K562 (cell line): ENCODE data around the gene NOTCH1. TPM values are rescaled to one million over a fixed set of nuclear protein-coding genes. Genes with fewer than 3 reads are reported as not detected.

ENCODE experiments used
- ATAC-seq: fragments of 200-7000 bp; cut with Tn5 transposase; 3 replicates; pipeline ENCODE4 v1.9.1; 2020; ENCODE audit warnings: moderate library complexity
- BruUV-seq: library from RNA; stranded (reverse); fragments of 400-500 nt; replicated peaks from 2 replicates; lab custom pipeline; 2021; lab: Mats Ljungman, UMichigan
- CTCF ChIA-PET: fragments of 300-600 bp; formaldehyde crosslinking; extraction: SDS; loops from one replicate; lab custom pipeline; 2021; ENCODE audit warnings: low intra/inter-chr PET ratio; lab: Yijun Ruan, JAX
- POLR2A ChIA-PET: fragments of 300-600, 350-650 bp; sonication (Branson Sonifier 250); formaldehyde crosslinking; extraction: SDS; loops from one replicate; lab custom pipeline; 2021; ENCODE audit warnings: antibody characterized with exemption, inconsistent platforms; lab: Yijun Ruan, JAX
- DNase-seq, 4 experiments: peaks; one replicate each; pipeline versions ENCODE4 v3.0.0 to v3.0.0-alpha.2; 2011 to 2018; ENCODE audit warnings: low spot score in 3 of 4, mixed read lengths in 3 of 4; ENCODE audit errors: extremely low read depth in 1 of 4
- FAIRE-seq: peaks from 2 replicates; lab custom pipeline; 2011; peaks lifted over from hg19 to GRCh38; lab: Jason Lieb, UNC
- H2AFZ ChIP-seq: 2 replicates; pipeline ENCODE4 v1.6.0; 2011; ENCODE audit warnings: low read depth, low read length, control low read depth, inconsistent platforms
- H3K27ac ChIP-seq: fragments of 200-600 bp; 3 replicates; pipeline ENCODE4 v1.8.0; 2011; ENCODE audit warnings: low read depth, mild to moderate bottlenecking, control low read depth, inconsistent platforms, low read length, moderate library complexity, mixed read lengths; ENCODE audit errors: extremely low read depth
- H3K27me3 ChIP-seq, 2 experiments: fragments of 300-600 bp in 1 of 2; 2 replicates in 1 of 2; 3 replicates in 1 of 2; pipeline versions ENCODE4 v1.6.0 to v1.8.0; 2011; ENCODE audit warnings: inconsistent platforms in 2 of 2, low read length in 2 of 2, mild to moderate bottlenecking in 1 of 2, mixed read lengths in 1 of 2, moderate library complexity in 1 of 2; ENCODE audit not compliant: control insufficient read depth in 2 of 2, insufficient read depth in 2 of 2
- H3K36me3 ChIP-seq: fragments of 300-600 bp; 3 replicates; pipeline ENCODE4 v1.8.0; 2011; ENCODE audit warnings: mild to moderate bottlenecking, low read length, inconsistent platforms; ENCODE audit not compliant: control insufficient read depth, insufficient read depth
- H3K4me1 ChIP-seq, 2 experiments: fragments of 200-600 bp in 1 of 2; replicated peaks in 1 of 2; 2 replicates in 1 of 2; 3 replicates in 1 of 2; pipeline versions ENCODE4 v1.5.1 to v1.8.0; 2011; ENCODE audit warnings: inconsistent platforms in 2 of 2, low read length in 2 of 2, mild to moderate bottlenecking in 1 of 2, mixed read lengths in 1 of 2, moderate library complexity in 1 of 2; ENCODE audit not compliant: control insufficient read depth in 2 of 2, insufficient read depth in 2 of 2
- H3K4me2 ChIP-seq: 2 replicates; pipeline ENCODE4 v1.6.1; 2011; ENCODE audit warnings: low read length, control low read depth, inconsistent platforms, mixed read lengths; ENCODE audit not compliant: insufficient read depth
- H3K4me3 ChIP-seq: fragments of 200-600 bp; sonication (generic), shearing (Covaris generic); 2 replicates; pipeline ENCODE4 v1.5.1; 2016; ENCODE audit warnings: control low read depth, inconsistent platforms
- H3K79me2 ChIP-seq: fragments of 200-600 bp; 3 replicates; pipeline ENCODE4 v1.8.0; 2011; ENCODE audit warnings: low read length, inconsistent platforms; ENCODE audit not compliant: control insufficient read depth, insufficient read depth
- H3K9ac ChIP-seq, 2 experiments: 2 replicates each; pipeline versions ENCODE4 v1.6.0 to v1.6.1; 2011; ENCODE audit warnings: low read depth in 2 of 2, low read length in 2 of 2, control low read depth in 1 of 2, inconsistent platforms in 1 of 2, mild to moderate bottlenecking in 1 of 2, mixed read lengths in 1 of 2; ENCODE audit not compliant: insufficient read depth in 1 of 2
- H3K9me1 ChIP-seq: one replicate; pipeline ENCODE4 v1.6.0; 2011; ENCODE audit warnings: inconsistent platforms, mild to moderate bottlenecking, low read length, moderate library complexity; ENCODE audit not compliant: control insufficient read depth, insufficient read depth
- H3K9me3 ChIP-seq: replicated peaks from 2 replicates; pipeline ENCODE4 v1.5.1; 2011; ENCODE audit warnings: low read depth, low read length, inconsistent platforms; ENCODE audit not compliant: control insufficient read depth, insufficient read depth
- H4K20me1 ChIP-seq: replicated peaks from 2 replicates; pipeline ENCODE4 v1.6.1; 2011; ENCODE audit warnings: low read length, inconsistent platforms, mixed read lengths; ENCODE audit not compliant: control insufficient read depth, insufficient read depth
- CTBP1 ChIP-seq: fragments of 450-650 bp; IDR thresholded peaks from 2 replicates; pipeline ENCODE4 v1.6.1; 2016; ENCODE audit warnings: borderline replicate concordance
- CXXC5 ChIP-seq: fragments of 250-450 bp; sonication (Bioruptor Pico); IDR thresholded peaks from 2 replicates; pipeline ENCODE4 v1.8.0; 2022; ENCODE audit warnings: inconsistent platforms, mild to moderate bottlenecking, moderate library complexity
- MAFG ChIP-seq: fragments of 450-650 bp; conservative IDR thresholded peaks from 2 replicates; pipeline ENCODE4 v1.6.1; 2016; ENCODE audit warnings: missing genetic modification characterization, missing compliant biosample characterization
- NFIC ChIP-seq: fragments of 450-650 bp; IDR thresholded peaks from 2 replicates; pipeline ENCODE4 v1.6.1; 2017; ENCODE audit warnings: mild to moderate bottlenecking, inconsistent platforms
- PHF8 ChIP-seq: fragments of 200-600 bp; sonication (generic); IDR thresholded peaks from 2 replicates; pipeline ENCODE4 v1.6.1; 2012; ENCODE audit warnings: mixed run types, mild to moderate bottlenecking, inconsistent platforms, low read length, moderate library complexity, borderline replicate concordance
- POLR2A ChIP-seq: fragments of 450-650 bp; conservative IDR thresholded peaks from 2 replicates; pipeline ENCODE4 v1.6.1; 2016
- TAL1 ChIP-seq: fragments of 450-650 bp; IDR thresholded peaks from 2 replicates; pipeline ENCODE4 v1.6.1; 2016; ENCODE audit warnings: mild to moderate bottlenecking
- ZNF277 ChIP-seq: fragments of 250-450 bp; sonication (Bioruptor Pico); IDR thresholded peaks from 2 replicates; pipeline ENCODE4 v1.8.0; 2022; ENCODE audit warnings: inconsistent platforms, mild to moderate bottlenecking, moderate library complexity, borderline replicate concordance
- WGBS: fragments of 100-300 bp; shearing (Covaris generic); methylation state at CpG from one replicate; pipeline ENCODE4 v1.1.6; 2016; ENCODE audit warnings: low coverage, mixed read lengths; ENCODE audit not compliant: insufficient coverage; ENCODE audit errors: missing lambda C conversion rate; 5-methylcytosine and 5-hydroxymethylcytosine counted together
- in situ Hi-C: fragments of 300-500 bp; cut with MboI; formaldehyde crosslinking; loops from 4 replicates; pipeline ENCODE4 v1.15.0; 2018; ENCODE audit warnings: inconsistent platforms, mixed read lengths
- intact Hi-C: fragments of 100-400 bp; cut with micrococcal nuclease; formaldehyde crosslinking; loops from 2 replicates; pipeline ENCODE4 v1.14.2; 2022
- polyA plus RNA-seq, 8 experiments: library from polyadenylated mRNA; depleted of rRNA in 4 of 8; stranded (reverse) in 5 of 8; unstranded in 3 of 8; fragments of >200 nt; fragmentation: Nextera tagmentation in 2 of 8; fragmentation: Illumina TruSeq in 1 of 8; extraction: Ambion mirVana in 2 of 8; extraction: Trizol in 1 of 8; gene quantifications; 2 replicates each; pipeline versions ENCODE4 v1.2.1 to v1.2.3, GENCODE V29; 2011 to 2014; ENCODE audit warnings: inconsistent platforms in 1 of 8, missing spikeins in 1 of 8
- total RNA-seq, 7 experiments: library from RNA; depleted of rRNA in 6 of 7; stranded (reverse); fragments of >200 nt in 6 of 7; fragmentation: Illumina TruSeq in 2 of 7; extraction: Trizol in 2 of 7; gene quantifications; 2 replicates each; pipeline versions ENCODE4 v1.2.1 to v1.2.3, GENCODE V29; 2011 to 2021; ENCODE audit warnings: low replicate concordance in 1 of 7
- TF ChIP-seq, protein P1 (sequence below), 3 experiments: fragments of 200-800 bp in 1 of 3; fragments of 250-450 bp in 1 of 3; fragments of 450-650 bp in 1 of 3; sonication (Bioruptor Pico) in 1 of 3; sonication (Bioruptor generic) in 1 of 3; formaldehyde crosslinking in 1 of 3; IDR thresholded peaks; 2 replicates each; pipeline versions ENCODE4 v1.6.1 to v1.8.0; 2016 to 2022; ENCODE audit warnings: mild to moderate bottlenecking in 2 of 3, missing genetic modification characterization in 2 of 3, missing compliant biosample characterization in 1 of 3, moderate library complexity in 1 of 3
- TF ChIP-seq, protein P2 (sequence below): fragments of 450-650 bp; IDR thresholded peaks from one replicate; pipeline ENCODE4 v1.6.1; 2018; ENCODE audit warnings: mild to moderate bottlenecking, moderate library complexity; ENCODE audit not compliant: partially characterized antibody
- TF ChIP-seq, protein P3 (sequence below): fragments of 450-650 bp; conservative IDR thresholded peaks from 2 replicates; pipeline ENCODE4 v1.6.1; 2016; ENCODE audit warnings: missing genetic modification characterization, low read depth, mild to moderate bottlenecking, missing compliant biosample characterization, moderate library complexity

Gene NOTCH1
- total and polyA plus RNA-seq, 9 of the 15 experiments (the other 6 are each of a cell fraction or from before 2014, with no cell fraction given) = 0.03 to 31.4 (median 2.3) TPM

DNA sequence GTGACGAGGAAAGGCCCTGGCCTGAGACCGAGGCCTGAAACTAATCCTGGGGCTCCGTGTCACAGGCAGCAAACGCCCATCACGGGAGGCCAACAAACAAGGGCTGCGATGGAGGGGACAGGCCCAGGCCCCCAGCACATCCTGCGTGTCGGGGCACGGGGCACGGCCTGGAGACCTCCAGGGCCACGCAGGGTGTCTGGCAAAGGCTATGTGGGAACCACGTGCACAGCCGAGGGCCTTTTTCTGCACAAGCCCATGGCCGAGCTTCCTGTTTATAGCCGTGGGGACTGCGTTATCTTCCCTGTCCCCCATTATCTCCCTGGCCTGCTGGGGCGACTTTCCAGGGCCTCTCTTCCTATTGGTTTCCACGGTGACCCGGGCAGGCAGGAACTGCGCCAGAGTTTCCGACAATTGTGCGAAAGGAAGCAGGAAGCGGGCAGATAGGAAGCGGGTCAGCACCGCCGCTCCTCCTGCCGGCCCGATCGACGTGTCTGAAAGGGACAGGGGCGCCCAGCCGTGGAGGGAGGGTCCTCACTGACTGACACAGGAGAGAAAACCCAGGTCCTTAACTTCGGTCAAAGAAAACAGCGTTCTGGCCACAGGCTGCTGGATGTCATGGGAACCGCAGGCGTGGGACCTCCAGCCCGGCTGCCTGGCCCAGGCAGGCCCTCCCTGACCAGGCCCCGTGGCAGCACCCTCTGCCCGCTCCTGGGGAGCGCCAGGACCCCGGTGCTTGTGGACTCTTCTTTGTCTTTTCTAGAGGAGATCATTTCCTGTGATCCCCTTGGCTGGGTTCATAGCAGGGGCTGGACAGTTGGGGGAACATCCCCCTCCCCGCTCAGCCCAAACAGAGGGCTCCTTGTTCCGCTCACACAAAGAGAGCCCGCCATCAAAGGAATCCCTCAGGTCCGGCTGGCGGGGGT is 33.9 kb downstream of the NOTCH1 start:
- peaks cover 16 to 67% of the 10 kb centered on the region in 2 experiments for H3K4me1 ChIP-seq
- H4K20me1 ChIP-seq = no peaks in the 10 kb centered on the region
- peak overlapping the region; percentile 74 for H3K4me2 ChIP-seq
- BruUV-seq = TSS peak; percentile 84
- peak overlapping the region; percentile 76 for H2AFZ ChIP-seq
- DNase-seq = peak; percentile 53 to 88 (median 70)
- ChIA-PET CTCF (no interaction called here), POLR2A (no interaction called here)
- H3K36me3 ChIP-seq = peaks cover 70% of the 10 kb centered on the region; the same call in 2 of the 3 replicates
- in situ Hi-C loops (no loop called here), intact Hi-C loops (loop anchor here (2.0 kb wide), 1 partner anchor 35 kb away; the partner anchor contains the start of gene NOTCH1)
- no peaks in the 10 kb centered on the region for H3K27me3 ChIP-seq
- peak; percentile 64 for ATAC-seq
- peak overlapping the region; percentile 28 for H3K4me3 ChIP-seq
- H3K9ac ChIP-seq = peak overlapping the region; percentile 70 to 93
- 38% methylated on average over 42 of the region's 46 CpGs for WGBS
- peak overlapping the region; percentile 78 for H3K27ac ChIP-seq
- FAIRE-seq = peak; percentile 97
- H3K79me2 ChIP-seq = peaks cover 7% of the 10 kb centered on the region; the same call in 1 of the 3 replicates
- no peaks in the 10 kb centered on the region for H3K9me3 ChIP-seq
- peaks cover 6% of the 10 kb centered on the region for H3K9me1 ChIP-seq
- TF ChIP-seq, protein P1, sequence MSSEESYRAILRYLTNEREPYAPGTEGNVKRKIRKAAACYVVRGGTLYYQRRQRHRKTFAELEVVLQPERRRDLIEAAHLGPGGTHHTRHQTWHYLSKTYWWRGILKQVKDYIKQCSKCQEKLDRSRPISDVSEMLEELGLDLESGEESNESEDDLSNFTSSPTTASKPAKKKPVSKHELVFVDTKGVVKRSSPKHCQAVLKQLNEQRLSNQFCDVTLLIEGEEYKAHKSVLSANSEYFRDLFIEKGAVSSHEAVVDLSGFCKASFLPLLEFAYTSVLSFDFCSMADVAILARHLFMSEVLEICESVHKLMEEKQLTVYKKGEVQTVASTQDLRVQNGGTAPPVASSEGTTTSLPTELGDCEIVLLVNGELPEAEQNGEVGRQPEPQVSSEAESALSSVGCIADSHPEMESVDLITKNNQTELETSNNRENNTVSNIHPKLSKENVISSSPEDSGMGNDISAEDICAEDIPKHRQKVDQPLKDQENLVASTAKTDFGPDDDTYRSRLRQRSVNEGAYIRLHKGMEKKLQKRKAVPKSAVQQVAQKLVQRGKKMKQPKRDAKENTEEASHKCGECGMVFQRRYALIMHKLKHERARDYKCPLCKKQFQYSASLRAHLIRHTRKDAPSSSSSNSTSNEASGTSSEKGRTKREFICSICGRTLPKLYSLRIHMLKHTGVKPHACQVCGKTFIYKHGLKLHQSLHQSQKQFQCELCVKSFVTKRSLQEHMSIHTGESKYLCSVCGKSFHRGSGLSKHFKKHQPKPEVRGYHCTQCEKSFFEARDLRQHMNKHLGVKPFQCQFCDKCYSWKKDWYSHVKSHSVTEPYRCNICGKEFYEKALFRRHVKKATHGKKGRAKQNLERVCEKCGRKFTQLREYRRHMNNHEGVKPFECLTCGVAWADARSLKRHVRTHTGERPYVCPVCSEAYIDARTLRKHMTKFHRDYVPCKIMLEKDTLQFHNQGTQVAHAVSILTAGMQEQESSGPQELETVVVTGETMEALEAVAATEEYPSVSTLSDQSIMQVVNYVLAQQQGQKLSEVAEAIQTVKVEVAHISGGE (CRISPR knock-in tag; IDR thresholded peaks at IDR 0.05) = peak in 1 of 3 experiments; percentile 84; a peak in 2 of 6 replicates
- TF ChIP-seq POLR2A = 0 out of 2 replicates have a peak, but pooled peaks have one; percentile 60
- TF ChIP-seq, protein P2, sequence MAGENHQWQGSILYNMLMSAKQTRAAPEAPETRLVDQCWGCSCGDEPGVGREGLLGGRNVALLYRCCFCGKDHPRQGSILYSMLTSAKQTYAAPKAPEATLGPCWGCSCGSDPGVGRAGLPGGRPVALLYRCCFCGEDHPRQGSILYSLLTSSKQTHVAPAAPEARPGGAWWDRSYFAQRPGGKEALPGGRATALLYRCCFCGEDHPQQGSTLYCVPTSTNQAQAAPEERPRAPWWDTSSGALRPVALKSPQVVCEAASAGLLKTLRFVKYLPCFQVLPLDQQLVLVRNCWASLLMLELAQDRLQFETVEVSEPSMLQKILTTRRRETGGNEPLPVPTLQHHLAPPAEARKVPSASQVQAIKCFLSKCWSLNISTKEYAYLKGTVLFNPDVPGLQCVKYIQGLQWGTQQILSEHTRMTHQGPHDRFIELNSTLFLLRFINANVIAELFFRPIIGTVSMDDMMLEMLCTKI = no peak
- peak; percentile 42; the same call in 1 of the 2 replicates for TF ChIP-seq PHF8
- TF ChIP-seq CTBP1 = 0 out of 2 replicates have a peak, but pooled peaks have one; percentile 46
- peak; percentile 11; the same call in 1 of the 2 replicates for TF ChIP-seq TAL1
- TF ChIP-seq ZNF277 = no peak
- no peak for TF ChIP-seq MAFG (tag)
- peak; percentile 88 for TF ChIP-seq CXXC5 (CRISPR knock-in tag)
- TF ChIP-seq NFIC = 0 out of 2 replicates have a peak, but pooled peaks have one; percentile 14
- TF ChIP-seq, protein P3, sequence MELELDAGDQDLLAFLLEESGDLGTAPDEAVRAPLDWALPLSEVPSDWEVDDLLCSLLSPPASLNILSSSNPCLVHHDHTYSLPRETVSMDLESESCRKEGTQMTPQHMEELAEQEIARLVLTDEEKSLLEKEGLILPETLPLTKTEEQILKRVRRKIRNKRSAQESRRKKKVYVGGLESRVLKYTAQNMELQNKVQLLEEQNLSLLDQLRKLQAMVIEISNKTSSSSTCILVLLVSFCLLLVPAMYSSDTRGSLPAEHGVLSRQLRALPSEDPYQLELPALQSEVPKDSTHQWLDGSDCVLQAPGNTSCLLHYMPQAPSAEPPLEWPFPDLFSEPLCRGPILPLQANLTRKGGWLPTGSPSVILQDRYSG = peak; percentile 82
